Fibroblast of lung (primary cell): ENCODE data around the gene ZC3H12A. TPM values are rescaled to one million over a fixed set of nuclear protein-coding genes. Genes with fewer than 3 reads are reported as not detected.

ENCODE experiments used
- polyA plus RNA-seq, 2 donors: library from polyadenylated mRNA; depleted of rRNA in 1 of 2; stranded (reverse) in 1 of 2; unstranded in 1 of 2; fragments of >200 nt; gene quantifications; 2 replicates each; pipeline ENCODE4 v1.2.1, GENCODE V29; 2011 to 2012; ENCODE audit warnings: missing spikeins in 1 of 2
- total RNA-seq: library from RNA; depleted of rRNA; stranded (reverse); fragments of >200 nt; gene quantifications from 2 replicates; pipeline ENCODE4 v1.2.1, GENCODE V29; 2014

The ZC3H12A gene
- total and polyA plus RNA-seq, 2 donors (not counting 1 experiment from before 2014, with no cell fraction given) = 4.9 to 7.8 TPM

Other genes starting within 250 kb of the ZC3H12A start
- gene MEAF6, start 40.2 kb downstream of the ZC3H12A start, total RNA-seq = 47.5 and 56.0 TPM in 2 replicates
- 49.4 and 76.4 TPM in 2 replicates for gene MEAF6, start 40.2 kb downstream of the ZC3H12A start, polyA plus RNA-seq
- gene SNIP1, start 79.7 kb downstream of the ZC3H12A start, total RNA-seq = 10.9 and 11.3 TPM in 2 replicates
- gene SNIP1, start 79.7 kb downstream of the ZC3H12A start, polyA plus RNA-seq = 8.0 and 8.2 TPM in 2 replicates
- 3.6 and 5.0 TPM in 2 replicates for gene DNALI1, start 82.4 kb downstream of the ZC3H12A start, total RNA-seq
- 8.3 and 13.4 TPM in 2 replicates for gene DNALI1, start 82.4 kb downstream of the ZC3H12A start, polyA plus RNA-seq
- 56.0 and 73.3 TPM in 2 replicates for gene GNL2, start 121.4 kb downstream of the ZC3H12A start, total RNA-seq
- gene GNL2, start 121.4 kb downstream of the ZC3H12A start, polyA plus RNA-seq = 50.0 and 58.7 TPM in 2 replicates
- gene RSPO1, start 160.3 kb downstream of the ZC3H12A start, total RNA-seq = 0.26 and 0.50 TPM in 2 replicates
- 0.08 and 0.15 TPM in 2 replicates for gene RSPO1, start 160.3 kb downstream of the ZC3H12A start, polyA plus RNA-seq
- gene CDCA8, start 217.9 kb downstream of the ZC3H12A start, total RNA-seq = 0.26 and 3.8 TPM in 2 replicates
- gene CDCA8, start 217.9 kb downstream of the ZC3H12A start, polyA plus RNA-seq = 9.5 and 47.5 TPM in 2 replicates